ENCODE results near the gene PSMB9. TPM values are rescaled to one million over a fixed set of nuclear protein-coding genes. Genes with fewer than 3 reads are reported as not detected.

The PSMB9 gene
- total and polyA plus RNA-seq, 3 experiments from 2014 or later: 245 to 597 (median 255) TPM

DNA sequence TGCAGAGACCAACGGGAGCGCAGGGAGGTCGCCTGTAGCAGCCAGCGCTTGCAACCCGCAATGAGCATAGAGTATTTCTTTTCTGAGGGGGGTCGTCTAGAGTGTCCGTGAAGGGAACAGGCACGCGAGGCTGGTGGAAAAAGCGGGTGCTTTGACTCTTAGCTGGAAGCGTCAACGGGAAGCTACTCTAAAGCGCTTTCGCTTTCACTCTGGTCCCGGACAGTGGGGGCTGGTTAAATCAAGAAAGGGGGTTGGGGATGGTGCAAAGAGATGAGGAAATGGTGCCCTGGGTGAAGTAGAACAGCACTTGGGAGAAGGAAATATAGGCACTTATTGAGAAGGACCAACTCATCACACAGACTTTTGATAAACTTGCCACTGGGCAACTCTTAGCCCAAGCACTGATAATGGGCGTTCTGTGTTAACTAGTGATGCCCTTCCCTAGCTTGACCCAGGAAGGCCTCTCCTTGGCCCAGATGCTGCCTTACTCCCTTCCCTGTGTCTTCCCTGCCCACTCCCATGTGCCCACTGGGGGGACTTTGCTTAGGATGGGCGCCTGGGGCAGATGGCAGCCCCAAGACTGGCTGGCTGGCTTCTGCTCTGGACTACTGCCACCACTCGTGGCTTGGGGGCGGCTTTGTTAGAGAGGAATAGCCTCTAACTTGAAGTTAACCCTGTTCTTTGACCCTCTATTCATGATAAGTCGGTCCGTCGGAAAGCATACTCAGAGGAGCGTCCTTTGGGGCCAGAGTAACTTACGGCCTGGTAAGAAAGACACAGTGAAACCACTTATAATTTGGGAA, 585 bp downstream of the PSMB9 start:
- H3K4me1 Mint-ChIP-seq: peaks cover 72 to 81% (median 78%) of the 10 kb centered on the region in 3 donors

DNA sequence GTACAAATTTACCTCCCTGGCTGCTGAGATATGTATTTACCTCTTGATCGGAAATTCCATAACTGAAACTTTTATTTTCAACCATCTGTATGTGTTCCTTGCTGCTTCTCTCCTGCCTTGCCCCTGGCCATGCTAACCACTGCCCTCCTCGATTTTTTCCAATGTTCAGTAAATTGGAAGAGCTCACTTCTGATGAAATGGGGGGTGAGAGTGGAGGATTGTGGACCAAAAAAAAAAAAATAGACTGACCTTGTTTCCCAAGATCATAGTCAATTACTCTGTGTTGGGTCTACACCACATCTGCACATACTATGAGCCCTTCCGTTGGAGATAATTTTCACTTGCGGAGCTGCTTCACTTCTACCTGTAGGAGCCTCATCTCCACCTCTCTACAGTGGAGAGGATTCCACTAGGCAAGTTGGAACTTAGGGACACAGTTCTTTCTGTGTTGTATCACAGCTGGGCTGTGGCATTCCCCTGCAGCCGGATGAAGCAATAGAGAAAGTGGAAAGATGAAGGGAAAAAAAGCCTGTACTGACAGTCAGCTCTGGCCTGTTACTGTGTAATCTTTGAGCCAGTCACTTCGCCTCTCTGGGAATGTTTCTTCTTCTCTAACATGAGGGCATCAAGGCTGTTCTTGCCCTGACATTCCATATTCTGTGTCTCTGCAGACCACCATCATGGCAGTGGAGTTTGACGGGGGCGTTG, 1.6 kb downstream of the PSMB9 start:
- H3K36me3 Mint-ChIP-seq: peaks cover 11 to 92% (median 45%) of the 10 kb centered on the region in 3 donors
- H3K4me1 Mint-ChIP-seq: peaks cover 66 to 77% (median 74%) of the 10 kb centered on the region in 3 donors
- Histone ChIP-seq H3K9me3 (ENCODE audit: low read length) (no peaks in the 10 kb centered on the region), H3K27me3 (ENCODE audit: insufficient read depth, low read length, poor library complexity, severe bottlenecking) (no peaks in the 10 kb centered on the region), H3K36me3 (ENCODE audit: insufficient read depth, low read length) (peaks cover 61% of the 10 kb centered on the region), H3K4me3 (ENCODE audit: low read length) (peak overlapping the region; percentile 90), H3K27ac (ENCODE audit: low read depth, low read length) (no peak overlapping the region), H3K4me1 (ENCODE audit: insufficient read depth, low read length) (peaks cover 52% of the 10 kb centered on the region)
- peak overlapping the region; percentile 99 to 100 (median 100) for H3K27ac Mint-ChIP-seq
- H3K9me3 Mint-ChIP-seq: no peaks in the 10 kb centered on the region
- no peaks in the 10 kb centered on the region for H3K27me3 Mint-ChIP-seq
- DNase-seq: no peak
- POLR2A ChIA-PET: interaction anchor here (1.6 to 5.5 kb wide), 5 partner anchors 13 to 117 kb away, joined by 4 to 350 read pairs (median 10); partner anchors contain the start of genes PSMB8 and TAP2
- CTCF ChIA-PET: interaction anchor here (0.9 to 7.9 kb wide), 13 partner anchors 9 to 145 kb away, joined by 3 to 295 read pairs (median 4); partner anchors contain the start of genes HLA-DMA, PSMB8 and TAP2
- peak overlapping the region; percentile 95 to 100 (median 99) for H3K4me3 Mint-ChIP-seq

More for the DNA sequence above, 585 bp downstream of the PSMB9 start:
- peak in 4 of 5 donors; percentile 44 to 77 (median 58) for DNase-seq
- Mint-ChIP-seq H3K36me3 (peaks cover 16 to 94% (median 48%) of the 10 kb centered on the region in 3 donors), H3K27ac (peak overlapping the region; percentile 99 to 100 (median 100)), H3K27me3 (no peaks in the 10 kb centered on the region), H3K9me3 (no peaks in the 10 kb centered on the region), H3K4me3 (peak overlapping the region; percentile 95 to 100 (median 99))
- H3K4me1 ChIP-seq (ENCODE audit: insufficient read depth, low read length): peaks cover 62% of the 10 kb centered on the region
- CTCF ChIA-PET: interaction anchor here (0.9 to 7.9 kb wide), 11 partner anchors 9 to 146 kb away, joined by 3 to 295 read pairs (median 10); partner anchors contain the start of genes BRD2, HLA-DMA, PSMB8 and TAP2
- peak overlapping the region; percentile 90 for H3K4me3 ChIP-seq (ENCODE audit: low read length)
- H3K36me3 ChIP-seq (ENCODE audit: insufficient read depth, low read length): peaks cover 62% of the 10 kb centered on the region
- no peaks in the 10 kb centered on the region for H3K27me3 ChIP-seq (ENCODE audit: insufficient read depth, low read length, poor library complexity, severe bottlenecking)
- H3K27ac ChIP-seq (ENCODE audit: low read depth, low read length): peak overlapping the region; percentile 97
- POLR2A ChIA-PET: interaction anchor here (0.5 to 5.5 kb wide), 10 partner anchors 13 to 694 kb away, joined by 3 to 350 read pairs (median 4); partner anchors contain the start of genes HLA-DMA, PSMB8 and TAP2
- no peaks in the 10 kb centered on the region for H3K9me3 ChIP-seq (ENCODE audit: low read length)

DNA sequence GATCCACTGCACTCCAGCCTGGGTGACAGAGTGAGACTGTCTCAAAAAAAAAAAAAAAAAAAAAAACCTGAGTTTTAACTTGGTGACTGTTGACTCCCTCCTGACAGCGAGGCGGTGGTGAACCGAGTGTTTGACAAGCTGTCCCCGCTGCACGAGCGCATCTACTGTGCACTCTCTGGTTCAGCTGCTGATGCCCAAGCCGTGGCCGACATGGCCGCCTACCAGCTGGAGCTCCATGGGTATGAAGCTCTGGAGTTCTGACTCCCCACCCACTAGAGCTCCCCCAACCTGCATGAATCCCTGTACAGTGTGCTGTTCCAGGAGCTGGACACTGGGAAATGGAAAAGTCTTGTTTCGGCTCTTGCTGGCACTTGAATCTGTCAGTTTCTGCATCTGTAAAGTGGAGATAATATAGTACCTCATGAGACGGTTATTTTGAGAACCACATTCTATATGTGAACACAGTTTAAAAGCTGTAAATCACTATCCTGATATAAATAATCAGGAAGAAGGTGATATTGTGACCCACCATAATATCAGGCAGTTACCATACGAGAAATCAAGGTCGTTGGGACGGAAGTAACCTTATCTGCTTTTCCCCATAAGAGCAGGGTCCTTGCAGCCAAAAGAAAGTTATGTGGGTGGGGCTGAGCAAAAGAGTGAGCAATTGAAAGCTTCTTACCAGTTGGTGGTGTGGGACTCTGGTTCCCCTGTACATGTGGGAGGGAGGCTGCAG, 3.3 kb downstream of the PSMB9 start:
- CTCF ChIA-PET: interaction anchor here (0.8 to 7.9 kb wide), 9 partner anchors 10 to 127 kb away, joined by 3 to 295 read pairs (median 5); partner anchors contain the start of gene TAP2
- peaks cover 56 to 65% (median 63%) of the 10 kb centered on the region in 3 donors for H3K4me1 Mint-ChIP-seq
- POLR2A ChIA-PET: interaction anchor here (0.6 to 5.5 kb wide), 6 partner anchors 11 to 750 kb away, joined by 3 to 350 read pairs (median 6); partner anchors contain the start of genes PSMB8 and TAP2
- peak overlapping the region in 6 of 7 donors; percentile 11 to 53 (median 44) for H3K4me3 Mint-ChIP-seq
- no peak overlapping the region for H3K4me3 ChIP-seq (ENCODE audit: low read length)
- no peaks in the 10 kb centered on the region for H3K27me3 ChIP-seq (ENCODE audit: insufficient read depth, low read length, poor library complexity, severe bottlenecking)
- no peaks in the 10 kb centered on the region for H3K27me3 Mint-ChIP-seq
- no peak overlapping the region for H3K27ac ChIP-seq (ENCODE audit: low read depth, low read length)
- H3K27ac Mint-ChIP-seq: peak overlapping the region; percentile 31 to 99 (median 82)
- no peak for DNase-seq
- H3K9me3 Mint-ChIP-seq: no peaks in the 10 kb centered on the region
- H3K36me3 ChIP-seq (ENCODE audit: insufficient read depth, low read length): peaks cover 47% of the 10 kb centered on the region
- H3K4me1 ChIP-seq (ENCODE audit: insufficient read depth, low read length): peaks cover 35% of the 10 kb centered on the region
- no peaks in the 10 kb centered on the region for H3K9me3 ChIP-seq (ENCODE audit: low read length)
- peaks cover 0 to 88% (median 36%) of the 10 kb centered on the region in 3 donors for H3K36me3 Mint-ChIP-seq

DNA sequence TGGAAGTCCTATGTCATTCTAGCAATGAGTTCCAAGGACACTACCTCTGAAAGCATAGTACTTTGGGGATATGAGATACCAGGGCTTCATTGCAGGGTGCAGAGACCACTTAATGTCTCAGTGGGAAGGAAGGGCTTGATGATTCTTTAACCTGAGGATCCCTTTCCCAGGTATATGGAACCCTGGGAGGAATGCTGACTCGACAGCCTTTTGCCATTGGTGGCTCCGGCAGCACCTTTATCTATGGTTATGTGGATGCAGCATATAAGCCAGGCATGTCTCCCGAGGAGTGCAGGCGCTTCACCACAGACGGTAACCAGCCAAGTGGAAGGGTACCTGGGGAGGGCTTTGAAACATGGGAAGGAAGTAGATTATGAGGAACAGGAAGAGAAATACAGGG, 4.2 kb downstream of the PSMB9 start:
- H3K9me3 ChIP-seq (ENCODE audit: low read length): no peaks in the 10 kb centered on the region
- CTCF ChIA-PET: interaction anchor here (1.1 to 7.9 kb wide), 6 partner anchors 10 to 126 kb away, joined by 3 to 295 read pairs (median 8); partner anchors contain the start of gene TAP2
- peak overlapping the region in 3 of 7 donors; percentile 8 to 44 (median 20) for H3K4me3 Mint-ChIP-seq
- no peak overlapping the region for H3K4me3 ChIP-seq (ENCODE audit: low read length)
- DNase-seq: no peak
- H3K27ac Mint-ChIP-seq: peak overlapping the region; percentile 2 to 92 (median 76)
- H3K27me3 ChIP-seq (ENCODE audit: insufficient read depth, low read length, poor library complexity, severe bottlenecking): no peaks in the 10 kb centered on the region
- POLR2A ChIA-PET: interaction anchor here (2.5 to 5.5 kb wide), 2 partner anchors 10 to 115 kb away, joined by 7 to 79 read pairs; no protein-coding TSS in a partner anchor
- H3K27me3 Mint-ChIP-seq: no peaks in the 10 kb centered on the region
- peaks cover 47% of the 10 kb centered on the region for H3K36me3 ChIP-seq (ENCODE audit: insufficient read depth, low read length)
- no peaks in the 10 kb centered on the region for H3K9me3 Mint-ChIP-seq
- H3K4me1 Mint-ChIP-seq: peaks cover 52 to 63% (median 62%) of the 10 kb centered on the region in 3 donors
- no peak overlapping the region for H3K27ac ChIP-seq (ENCODE audit: low read depth, low read length)
- H3K36me3 Mint-ChIP-seq: peaks cover 0 to 84% (median 34%) of the 10 kb centered on the region in 3 donors
- H3K4me1 ChIP-seq (ENCODE audit: insufficient read depth, low read length): peaks cover 35% of the 10 kb centered on the region

DNA sequence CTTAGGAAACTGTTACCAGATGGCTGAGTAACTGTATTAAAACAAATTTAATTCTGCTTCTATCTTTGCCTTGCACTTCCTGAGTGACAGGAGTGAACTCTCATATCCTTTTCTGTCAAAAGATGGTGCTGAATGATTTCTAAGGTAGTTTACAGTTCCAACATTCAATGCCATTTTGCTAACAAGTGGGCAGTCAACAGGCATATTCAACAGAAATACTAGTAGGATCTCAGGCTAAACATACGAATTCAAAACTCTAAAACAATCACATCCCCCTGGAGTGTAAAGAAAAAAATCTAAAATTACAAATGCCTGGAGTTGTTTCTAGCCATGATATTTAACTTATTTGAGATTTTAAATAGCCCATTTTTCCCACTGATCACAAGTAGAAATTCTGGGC, 6.7 kb downstream of the PSMB9 start:
- peaks cover 0 to 76% (median 31%) of the 10 kb centered on the region in 3 donors for H3K36me3 Mint-ChIP-seq
- no peaks in the 10 kb centered on the region for H3K27me3 Mint-ChIP-seq
- H3K27ac ChIP-seq (ENCODE audit: low read depth, low read length): no peak overlapping the region
- H3K4me3 Mint-ChIP-seq: no peak overlapping the region
- no peaks in the 10 kb centered on the region for H3K9me3 Mint-ChIP-seq
- H3K27ac Mint-ChIP-seq: peak overlapping the region; percentile 7 to 72 (median 27)
- CTCF ChIA-PET: interaction anchor here (1.4 kb wide), 1 partner anchor 22 kb away, joined by 5 read pairs; the partner anchor contains the start of gene TAP2
- DNase-seq: no peak
- peaks cover 28% of the 10 kb centered on the region for H3K4me1 ChIP-seq (ENCODE audit: insufficient read depth, low read length)
- no peak overlapping the region for H3K4me3 ChIP-seq (ENCODE audit: low read length)
- peaks cover 47% of the 10 kb centered on the region for H3K36me3 ChIP-seq (ENCODE audit: insufficient read depth, low read length)
- peaks cover 47 to 60% (median 50%) of the 10 kb centered on the region in 3 donors for H3K4me1 Mint-ChIP-seq
- no peaks in the 10 kb centered on the region for H3K9me3 ChIP-seq (ENCODE audit: low read length)
- POLR2A ChIA-PET: no interaction called here
- H3K27me3 ChIP-seq (ENCODE audit: insufficient read depth, low read length, poor library complexity, severe bottlenecking): no peaks in the 10 kb centered on the region

DNA sequence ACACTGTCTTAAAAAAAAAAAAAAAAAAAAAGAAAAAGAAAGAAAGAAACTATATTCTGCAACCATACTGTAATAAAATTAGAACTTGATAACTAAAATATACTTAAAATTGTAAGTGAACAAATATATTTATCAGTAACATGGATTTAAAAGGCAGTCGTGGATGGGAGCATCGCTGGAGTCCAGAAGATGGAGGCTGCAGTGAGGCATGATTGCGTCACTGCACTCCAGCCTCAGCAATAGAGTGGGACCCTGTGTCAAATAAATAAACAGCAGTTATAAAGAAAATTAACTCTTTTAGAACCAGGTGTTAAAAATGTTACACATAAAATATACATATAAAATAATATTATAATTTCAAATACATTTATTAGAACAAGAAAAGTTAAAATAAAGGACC, 8.7 kb downstream of the PSMB9 start:
- Mint-ChIP-seq H3K4me3 (no peak overlapping the region), H3K4me1 (peaks cover 44 to 59% (median 50%) of the 10 kb centered on the region in 3 donors), H3K27me3 (no peaks in the 10 kb centered on the region), H3K27ac (peak overlapping the region in 3 of 8 donors; percentile 20 to 81 (median 37)), H3K36me3 (peaks cover 0 to 57% (median 18%) of the 10 kb centered on the region in 3 donors), H3K9me3 (no peaks in the 10 kb centered on the region)
- CTCF ChIA-PET: interaction anchor here (2.4 to 2.6 kb wide), 2 partner anchors 9 to 24 kb away, joined by 12 to 18 read pairs; partner anchors contain the start of genes PSMB9, TAP1 and TAP2
- H3K4me1 ChIP-seq (ENCODE audit: insufficient read depth, low read length): peaks cover 25% of the 10 kb centered on the region
- no peaks in the 10 kb centered on the region for H3K27me3 ChIP-seq (ENCODE audit: insufficient read depth, low read length, poor library complexity, severe bottlenecking)
- no peak for DNase-seq
- peaks cover 27% of the 10 kb centered on the region for H3K36me3 ChIP-seq (ENCODE audit: insufficient read depth, low read length)
- no peak overlapping the region for H3K4me3 ChIP-seq (ENCODE audit: low read length)
- no peaks in the 10 kb centered on the region for H3K9me3 ChIP-seq (ENCODE audit: low read length)
- POLR2A ChIA-PET: interaction anchor here (0.8 kb wide), 1 partner anchor 12 kb away, joined by 5 read pairs; no protein-coding TSS in a partner anchor
- H3K27ac ChIP-seq (ENCODE audit: low read depth, low read length): no peak overlapping the region

All from CD8-positive, alpha-beta memory T cell (primary cell).